GM20000 (cell line): Measurements from ENCODE around the gene CTRB2.

Experiments
- DNase-seq: peaks from one replicate; pipeline ENCODE4 v3.0.0; 2012; ENCODE audit warnings: low spot score
- TF ChIP-seq, protein P1 (sequence below): IDR thresholded peaks from 2 replicates; pipeline ENCODE4 v1.5.1; 2012; ENCODE audit warnings: mild to moderate bottlenecking, control low read depth; ENCODE audit errors: extremely low read depth, missing control alignments

Gene CTRB2

DNA sequence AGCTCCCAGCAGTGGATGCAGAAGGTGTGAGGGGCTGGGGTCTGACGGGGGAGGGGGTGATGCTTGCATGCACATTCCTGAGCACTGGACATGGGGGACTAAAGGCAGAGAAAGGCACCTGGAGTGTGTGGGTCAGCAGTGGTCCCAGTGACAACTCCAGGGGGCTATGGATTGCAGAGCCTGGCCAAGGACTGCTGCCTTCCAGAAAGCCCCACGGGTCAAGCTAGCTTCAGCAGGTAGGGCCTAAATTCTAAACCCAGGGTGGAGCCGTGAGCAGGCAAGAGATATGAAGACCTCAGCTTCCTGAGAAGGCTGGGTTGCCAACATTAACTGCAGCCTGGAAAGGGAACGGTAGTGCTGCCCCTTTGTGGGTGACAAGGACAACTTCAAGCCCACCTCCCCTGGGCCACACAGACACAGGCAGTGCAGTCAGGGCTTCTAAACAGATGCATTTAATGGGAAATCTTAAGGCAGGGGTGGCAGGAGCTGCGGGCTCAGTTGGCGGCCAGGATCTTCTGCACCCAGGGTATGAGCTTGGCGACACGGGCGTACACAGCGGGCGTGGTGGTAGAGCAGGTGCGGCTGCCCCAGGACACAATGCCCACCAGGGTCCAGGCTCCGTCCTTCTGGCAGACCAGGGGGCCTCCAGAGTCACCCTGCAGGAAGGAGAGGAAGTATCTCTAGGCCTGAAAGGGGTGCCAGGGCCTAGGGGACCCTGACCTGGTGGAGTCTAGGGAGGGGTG, 3.1 kb downstream of the CTRB2 start:
- DNase-seq, result no peak
- TF ChIP-seq, protein P1, sequence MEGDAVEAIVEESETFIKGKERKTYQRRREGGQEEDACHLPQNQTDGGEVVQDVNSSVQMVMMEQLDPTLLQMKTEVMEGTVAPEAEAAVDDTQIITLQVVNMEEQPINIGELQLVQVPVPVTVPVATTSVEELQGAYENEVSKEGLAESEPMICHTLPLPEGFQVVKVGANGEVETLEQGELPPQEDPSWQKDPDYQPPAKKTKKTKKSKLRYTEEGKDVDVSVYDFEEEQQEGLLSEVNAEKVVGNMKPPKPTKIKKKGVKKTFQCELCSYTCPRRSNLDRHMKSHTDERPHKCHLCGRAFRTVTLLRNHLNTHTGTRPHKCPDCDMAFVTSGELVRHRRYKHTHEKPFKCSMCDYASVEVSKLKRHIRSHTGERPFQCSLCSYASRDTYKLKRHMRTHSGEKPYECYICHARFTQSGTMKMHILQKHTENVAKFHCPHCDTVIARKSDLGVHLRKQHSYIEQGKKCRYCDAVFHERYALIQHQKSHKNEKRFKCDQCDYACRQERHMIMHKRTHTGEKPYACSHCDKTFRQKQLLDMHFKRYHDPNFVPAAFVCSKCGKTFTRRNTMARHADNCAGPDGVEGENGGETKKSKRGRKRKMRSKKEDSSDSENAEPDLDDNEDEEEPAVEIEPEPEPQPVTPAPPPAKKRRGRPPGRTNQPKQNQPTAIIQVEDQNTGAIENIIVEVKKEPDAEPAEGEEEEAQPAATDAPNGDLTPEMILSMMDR, result no peak

DNA sequence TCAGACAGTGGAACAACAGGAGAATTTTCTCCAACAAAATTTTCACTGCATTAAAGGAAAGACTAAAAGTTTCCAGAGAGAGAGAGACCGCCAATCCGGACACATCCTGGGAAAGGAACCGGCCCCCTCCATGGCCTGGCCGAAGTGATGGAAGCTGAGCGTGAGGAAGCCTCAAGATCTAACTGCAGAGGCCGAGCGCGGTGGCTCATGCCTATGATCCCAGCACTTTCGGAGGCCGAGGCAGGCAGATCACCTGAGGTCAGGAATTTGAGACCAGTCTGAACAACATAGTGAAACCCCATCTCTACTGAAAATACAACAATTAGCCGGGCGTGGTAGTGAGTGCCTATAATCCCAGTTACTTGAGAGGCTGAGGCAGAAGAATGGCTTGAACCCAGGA, 3.9 kb downstream of the CTRB2 start:
- DNase-seq, result no peak
- TF ChIP-seq, protein P1, result no peak

DNA sequence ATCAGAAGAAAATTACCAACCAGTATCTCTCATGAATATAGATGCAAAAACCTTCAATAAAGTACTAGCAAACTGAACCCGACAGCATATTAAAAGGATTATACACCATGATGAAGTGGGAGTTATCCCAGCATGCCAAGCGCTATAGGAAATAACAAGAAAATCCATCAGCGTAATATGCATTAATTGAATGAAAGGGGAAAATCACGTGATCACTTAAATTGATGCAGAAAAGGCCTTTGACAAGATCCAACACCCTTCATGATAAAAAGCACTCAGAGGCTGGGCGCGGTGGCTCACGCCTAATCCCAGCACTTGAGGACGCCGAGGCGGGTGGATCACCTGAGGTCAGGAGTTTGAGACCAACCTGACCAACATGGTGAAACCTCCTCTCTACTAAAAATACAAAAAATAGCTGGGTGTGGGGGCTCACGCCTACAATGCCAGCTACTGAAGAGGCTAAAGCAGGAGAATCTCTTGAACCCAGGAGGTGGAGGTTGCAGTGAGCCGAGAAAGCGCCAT, 4.8 kb downstream of the CTRB2 start:
- TF ChIP-seq, protein P1, result no peak

DNA sequence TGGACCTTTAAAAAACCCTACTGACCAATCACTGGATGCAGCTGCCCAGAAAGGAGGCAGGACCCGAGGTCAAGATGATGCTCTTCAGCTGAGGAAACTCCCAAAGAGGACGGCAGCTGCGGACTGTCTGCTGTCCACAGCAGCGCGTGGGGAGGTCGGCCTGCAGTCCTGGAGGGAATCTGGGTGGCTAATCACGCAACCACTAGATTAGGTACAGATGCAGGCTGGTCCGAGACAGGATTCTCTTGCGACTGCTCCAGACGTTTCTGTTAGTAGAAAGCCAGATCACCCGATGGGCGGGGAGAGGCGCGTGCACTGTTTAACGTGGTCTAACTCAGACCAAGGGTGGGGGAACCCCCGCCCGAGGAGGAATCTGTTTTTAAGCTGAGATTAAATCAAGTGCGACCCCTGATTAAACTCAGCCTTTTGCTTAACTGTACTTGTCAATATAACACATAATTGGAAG, 8.8 kb downstream of the CTRB2 start:
- no peak for DNase-seq
- TF ChIP-seq, protein P1, result no peak

More for the DNA sequence above, 4.8 kb downstream of the CTRB2 start:
- DNase-seq, result no peak

DNA sequence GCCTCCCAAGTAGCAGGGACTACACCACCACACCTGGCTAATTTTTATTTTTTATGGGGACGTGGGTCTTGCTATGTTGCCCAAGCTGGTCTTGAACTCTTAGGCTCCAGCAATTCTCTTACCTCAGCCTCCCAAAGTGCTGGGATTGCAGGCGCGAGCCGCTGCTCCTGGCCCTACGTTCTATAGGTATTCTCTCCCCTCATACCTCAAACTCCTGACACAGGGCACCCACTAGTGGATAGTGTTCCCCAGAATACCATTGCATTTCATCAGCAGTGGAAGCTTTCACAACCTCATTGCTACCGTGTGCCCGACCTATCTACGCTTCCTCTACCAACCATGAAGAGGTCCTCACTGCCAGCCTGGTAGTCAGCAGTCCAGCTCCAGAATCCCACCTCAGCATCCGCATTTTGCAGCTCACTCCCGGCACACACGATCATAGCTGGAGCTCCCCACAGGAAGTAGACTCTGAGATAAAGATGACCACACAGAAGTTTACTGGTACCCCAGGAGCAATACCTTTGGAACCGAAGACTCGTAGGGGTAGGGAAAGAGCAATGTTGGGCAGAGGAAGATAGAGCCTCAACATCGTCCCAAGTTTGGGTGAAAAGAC, 9.3 kb downstream of the CTRB2 start:
- no peak for DNase-seq

DNA sequence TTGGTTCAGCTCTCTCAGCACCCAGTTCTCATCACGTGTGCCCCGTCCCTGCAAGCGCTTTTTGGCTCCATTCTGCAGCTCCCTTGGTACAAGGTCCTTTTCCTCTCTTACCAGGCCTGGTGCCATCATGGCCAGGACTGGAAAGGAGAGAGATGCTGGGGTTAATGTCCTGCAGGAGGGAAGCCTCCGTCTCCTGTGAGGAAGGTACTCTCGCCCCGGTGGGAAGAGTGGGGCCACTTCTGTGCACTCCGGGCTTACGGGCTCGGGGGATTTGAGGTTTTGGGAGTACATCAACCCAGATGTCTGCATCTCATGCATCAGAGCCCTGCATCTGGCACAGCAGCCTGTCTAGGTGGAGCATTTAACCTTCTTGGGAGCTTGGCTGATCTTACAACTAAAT, 10.1 kb downstream of the CTRB2 start:
- no peak for DNase-seq
- TF ChIP-seq, protein P1, result no peak

More for the DNA sequence above, 9.3 kb downstream of the CTRB2 start:
- TF ChIP-seq, protein P1, result no peak

DNA sequence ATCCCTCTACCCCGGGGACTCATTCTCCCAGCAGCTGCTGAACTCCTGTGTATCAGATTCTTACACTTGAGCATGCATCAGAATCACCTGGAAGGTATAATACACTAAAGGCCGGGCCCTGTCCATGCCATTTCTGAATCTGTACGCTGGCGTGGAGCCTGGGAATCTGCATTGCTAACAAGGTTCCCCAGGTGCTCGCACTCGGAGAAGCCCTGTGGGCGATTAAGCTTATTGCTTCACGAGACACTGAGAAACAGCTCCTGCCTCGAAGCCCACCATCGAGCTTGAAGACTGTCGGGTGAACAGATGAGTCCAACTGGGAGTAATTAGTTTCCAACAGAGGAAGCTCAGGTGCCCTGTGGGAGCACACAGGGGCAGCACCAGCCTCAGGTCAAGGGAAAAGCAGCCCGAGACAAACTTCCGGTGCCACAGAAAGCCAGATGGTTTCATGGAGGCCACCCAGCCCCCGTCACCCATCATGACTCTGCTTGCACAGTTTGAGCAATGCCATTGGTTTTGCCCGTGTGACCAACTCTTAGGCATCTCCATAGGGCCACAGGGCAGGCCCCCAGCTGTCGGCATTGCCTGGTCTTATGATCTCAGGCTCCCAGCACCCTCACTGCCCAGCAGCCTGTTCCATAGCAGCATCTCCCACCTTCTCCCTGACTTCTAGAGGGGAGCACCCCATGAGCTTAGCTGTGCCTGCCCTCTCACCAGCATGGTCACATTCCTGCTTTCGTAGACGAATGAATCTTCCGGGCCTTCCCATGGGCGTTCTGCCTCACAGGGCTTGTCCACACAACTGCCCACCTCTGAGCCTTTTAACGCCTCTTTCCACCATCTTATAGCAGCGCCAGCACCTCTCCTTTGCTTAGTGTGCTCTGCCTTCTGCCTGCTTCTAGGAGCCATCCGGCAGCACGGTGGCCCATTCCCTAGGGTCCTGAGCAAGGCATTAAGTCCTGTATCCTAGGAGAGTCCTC, 10.9 kb downstream of the CTRB2 start:
- no peak for DNase-seq
- TF ChIP-seq, protein P1, result no peak
